H9 (cell line): ENCODE results near the gene TBC1D17. TPM values are rescaled to one million over a fixed set of nuclear protein-coding genes. Genes with fewer than 3 reads are reported as not detected.
A peak's percentile ranks its signal among the peaks of the same experiment; 100 is the strongest.

Experiments
- DNase-seq: peaks from one replicate; pipeline ENCODE4 v3.0.0-alpha.2; 2017
- H2AFZ ChIP-seq: one replicate; pipeline ENCODE4 v1.6.1; 2013; ENCODE audit warnings: mild to moderate bottlenecking, low read length, control low read depth, moderate library complexity
- H2AK5ac ChIP-seq: 2 replicates; pipeline ENCODE4 v1.6.1; 2013; ENCODE audit warnings: low read length, control low read depth, mixed read lengths; ENCODE audit not compliant: insufficient read length
- H2BK120ac ChIP-seq: one replicate; pipeline ENCODE4 v1.6.1; 2013; ENCODE audit warnings: low read depth, mild to moderate bottlenecking, low read length, control low read depth, inconsistent platforms; ENCODE audit not compliant: poor library complexity, severe bottlenecking
- H2BK12ac ChIP-seq: 2 replicates; pipeline ENCODE4 v1.6.1; 2013; ENCODE audit warnings: low read length, control low read depth, mixed read lengths, low read depth; ENCODE audit not compliant: insufficient read length
- H2BK15ac ChIP-seq: 2 replicates; pipeline ENCODE4 v1.6.1; 2013; ENCODE audit warnings: low read depth, low read length, control low read depth
- H2BK20ac ChIP-seq: one replicate; pipeline ENCODE4 v1.6.1; 2013; ENCODE audit warnings: low read depth, mild to moderate bottlenecking, low read length, control low read depth, inconsistent platforms; ENCODE audit not compliant: poor library complexity, severe bottlenecking
- H2BK5ac ChIP-seq: 2 replicates; pipeline ENCODE4 v1.6.1; 2013; ENCODE audit warnings: low read length, control low read depth, mixed read lengths; ENCODE audit not compliant: insufficient read length
- H3K14ac ChIP-seq: 2 replicates; pipeline ENCODE4 v1.6.1; 2013; ENCODE audit warnings: low read length, control low read depth; ENCODE audit not compliant: insufficient read depth
- H3K18ac ChIP-seq: 2 replicates; pipeline ENCODE4 v1.6.1; 2013; ENCODE audit warnings: low read depth, mild to moderate bottlenecking, mixed read lengths, low read length, control low read depth; ENCODE audit not compliant: insufficient read length
- H3K23ac ChIP-seq: 2 replicates; pipeline ENCODE4 v1.6.1; 2013; ENCODE audit warnings: low read length, control low read depth, mixed read lengths, low read depth; ENCODE audit not compliant: insufficient read length
- H3K23me2 ChIP-seq: 2 replicates; pipeline ENCODE4 v1.6.1; 2013; ENCODE audit warnings: low read depth, mild to moderate bottlenecking, mixed read lengths, low read length, control low read depth; ENCODE audit not compliant: insufficient read length, poor library complexity, severe bottlenecking
- H3K27ac ChIP-seq: 2 replicates; pipeline ENCODE4 v1.5.1; 2013; ENCODE audit warnings: low read length, control low read depth, mixed read lengths, low read depth; ENCODE audit not compliant: insufficient read length
- H3K27me3 ChIP-seq: 2 replicates; pipeline ENCODE4 v1.6.1; 2013; ENCODE audit warnings: low read length, control low read depth, inconsistent platforms; ENCODE audit not compliant: insufficient read depth
- H3K4ac ChIP-seq: 2 replicates; pipeline ENCODE4 v1.6.1; 2013; ENCODE audit warnings: low read depth, mild to moderate bottlenecking, control low read depth, inconsistent platforms, low read length, moderate library complexity
- H3K4me1 ChIP-seq: 2 replicates; pipeline ENCODE4 v1.6.1; 2013; ENCODE audit warnings: low read length, control low read depth, inconsistent platforms; ENCODE audit not compliant: insufficient read depth
- H3K4me2 ChIP-seq: 2 replicates; pipeline ENCODE4 v1.6.1; 2013; ENCODE audit warnings: low read length, control low read depth, mixed read lengths; ENCODE audit not compliant: insufficient read length, insufficient read depth
- H3K56ac ChIP-seq: 2 replicates; pipeline ENCODE4 v1.6.1; 2013; ENCODE audit warnings: low read depth, mild to moderate bottlenecking, mixed read lengths, low read length, control low read depth; ENCODE audit not compliant: insufficient read length
- H3K79me1 ChIP-seq: 2 replicates; pipeline ENCODE4 v1.6.1; 2013; ENCODE audit warnings: low read depth, mild to moderate bottlenecking, moderate library complexity, low read length, control low read depth, inconsistent platforms; ENCODE audit not compliant: insufficient read depth, poor library complexity, severe bottlenecking
- H3K79me2 ChIP-seq: 2 replicates; pipeline ENCODE4 v1.6.1; 2013; ENCODE audit warnings: low read length, control low read depth, inconsistent platforms; ENCODE audit not compliant: insufficient read depth
- H3K9ac ChIP-seq: 2 replicates; pipeline ENCODE4 v1.6.1; 2013; ENCODE audit warnings: low read length, control low read depth, mixed read lengths; ENCODE audit not compliant: insufficient read length; ENCODE audit errors: extremely low read depth
- H3K9me3 ChIP-seq: one replicate; pipeline ENCODE4 v1.6.1; 2013; ENCODE audit warnings: low read depth, low read length, inconsistent platforms; ENCODE audit not compliant: control insufficient read depth
- H3T11ph ChIP-seq: one replicate; pipeline ENCODE4 v1.6.1; 2013; ENCODE audit warnings: mild to moderate bottlenecking, low read length, control low read depth, inconsistent platforms
- H4K20me1 ChIP-seq: one replicate; pipeline ENCODE4 v1.6.1; 2013; ENCODE audit not compliant: control insufficient read depth, insufficient read length, insufficient read depth
- H4K5ac ChIP-seq: 2 replicates; pipeline ENCODE4 v1.6.1; 2013; ENCODE audit warnings: low read depth, mild to moderate bottlenecking, mixed read lengths, low read length, control low read depth; ENCODE audit not compliant: insufficient read length
- H4K8ac ChIP-seq: replicated peaks from 2 replicates; pipeline ENCODE4 v1.6.1; 2013; ENCODE audit warnings: low read length, control low read depth, mixed read lengths, low read depth; ENCODE audit not compliant: insufficient read length
- H4K91ac ChIP-seq: 2 replicates; pipeline ENCODE4 v1.6.1; 2013; ENCODE audit warnings: low read depth, mild to moderate bottlenecking, moderate library complexity, mixed read lengths, low read length, control low read depth; ENCODE audit not compliant: insufficient read length
- H3K27ac Mint-ChIP-seq, 3 experiments: 2 replicates in 2 of 3; 3 replicates in 1 of 3; pipeline ENCODE4 v1.8.0; 2020 to 2021; ENCODE audit warnings: mixed read lengths in 3 of 3, mild to moderate bottlenecking in 1 of 3, moderate library complexity in 1 of 3
- H3K27me3 Mint-ChIP-seq: 2 replicates; pipeline ENCODE4 v1.8.0; 2021; ENCODE audit warnings: low read depth, mild to moderate bottlenecking, moderate library complexity, mixed read lengths
- H3K36me3 Mint-ChIP-seq, 3 experiments: 2 replicates in 2 of 3; 3 replicates in 1 of 3; pipeline ENCODE4 v1.8.0; 2020 to 2021; ENCODE audit warnings: low read depth in 3 of 3, mixed read lengths in 3 of 3; ENCODE audit not compliant: insufficient read depth in 1 of 3
- H3K4me1 Mint-ChIP-seq, 2 experiments: 2 replicates each; pipeline ENCODE4 v1.8.0; 2020; ENCODE audit warnings: mixed read lengths in 2 of 2
- H3K4me3 Mint-ChIP-seq, 2 experiments: 2 replicates in 1 of 2; 3 replicates in 1 of 2; pipeline ENCODE4 v1.8.0; 2020 to 2021; ENCODE audit warnings: mild to moderate bottlenecking in 2 of 2, mixed read lengths in 2 of 2, moderate library complexity in 1 of 2
- H3K9me3 Mint-ChIP-seq, 2 experiments: 2 replicates in 1 of 2; 3 replicates in 1 of 2; pipeline ENCODE4 v1.8.0; 2020; ENCODE audit warnings: mild to moderate bottlenecking in 2 of 2, mixed read lengths in 2 of 2, moderate library complexity in 1 of 2
- WGBS: extraction: QIAGEN DNeasy Blood & Tissue Kit; methylation state at CpG from one replicate; pipeline ENCODE4 v1.1.7; 2013; ENCODE audit warnings: missing lambda C conversion rate, low lambda C conversion rate, mixed read lengths; ENCODE audit not compliant: insufficient read length; ENCODE audit errors: extremely low coverage; 5-methylcytosine and 5-hydroxymethylcytosine counted together
- total RNA-seq: library from RNA; stranded (reverse); gene quantifications from 2 replicates; pipeline ENCODE4 v1.2.1, GENCODE V29; 2021
- TF ChIP-seq, protein P1 (sequence below): fragments of 200-600 bp; sonication (generic); conservative IDR thresholded peaks from 3 replicates; pipeline ENCODE4 v1.8.0; 2021; ENCODE audit warnings: antibody characterized with exemption, mild to moderate bottlenecking

TBC1D17 gene
- total RNA-seq, 1 experiment from 2014 or later = 33.6 TPM

DNA sequence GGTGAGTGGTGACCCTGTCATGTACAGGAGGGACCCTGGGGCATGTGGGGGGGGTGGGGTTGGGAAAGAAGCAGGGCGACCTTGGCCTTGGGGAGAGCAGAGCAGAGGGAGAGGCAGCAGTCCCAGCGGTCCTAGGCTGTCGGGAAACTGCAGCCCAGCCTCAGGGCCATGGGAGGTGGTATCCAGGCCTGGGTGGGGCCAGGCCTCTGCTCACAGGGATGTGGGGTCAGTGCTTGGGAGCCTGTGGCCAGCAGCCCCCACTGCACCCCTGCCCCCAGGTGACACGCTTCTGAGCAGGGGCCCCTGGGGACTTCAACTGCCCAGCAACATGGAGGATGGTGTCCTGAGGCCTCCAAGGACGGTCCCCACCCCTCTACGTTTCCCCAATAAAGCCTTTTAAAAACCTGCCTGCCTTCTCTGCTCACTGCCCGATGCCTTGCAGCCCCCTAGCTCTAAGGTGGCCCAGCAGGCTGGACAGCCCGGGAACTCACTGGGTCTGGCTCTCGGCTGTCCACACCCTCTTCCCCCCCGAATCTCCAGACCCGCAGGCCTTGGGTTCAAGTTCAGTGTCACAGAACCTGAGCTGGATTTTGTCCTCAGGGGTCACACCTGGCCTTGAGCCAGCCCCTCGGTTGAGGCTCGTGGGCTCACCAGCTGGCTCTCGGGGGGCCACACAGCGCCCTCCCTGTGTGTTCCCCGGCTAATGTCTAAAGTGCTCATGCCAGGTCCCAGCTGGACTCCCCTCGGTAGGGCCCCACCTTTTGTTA, 17.0 kb upstream of the TBC1D17 start:
- H3K4me1 ChIP-seq = no peaks in the 10 kb centered on the region
- TF ChIP-seq, protein P1, sequence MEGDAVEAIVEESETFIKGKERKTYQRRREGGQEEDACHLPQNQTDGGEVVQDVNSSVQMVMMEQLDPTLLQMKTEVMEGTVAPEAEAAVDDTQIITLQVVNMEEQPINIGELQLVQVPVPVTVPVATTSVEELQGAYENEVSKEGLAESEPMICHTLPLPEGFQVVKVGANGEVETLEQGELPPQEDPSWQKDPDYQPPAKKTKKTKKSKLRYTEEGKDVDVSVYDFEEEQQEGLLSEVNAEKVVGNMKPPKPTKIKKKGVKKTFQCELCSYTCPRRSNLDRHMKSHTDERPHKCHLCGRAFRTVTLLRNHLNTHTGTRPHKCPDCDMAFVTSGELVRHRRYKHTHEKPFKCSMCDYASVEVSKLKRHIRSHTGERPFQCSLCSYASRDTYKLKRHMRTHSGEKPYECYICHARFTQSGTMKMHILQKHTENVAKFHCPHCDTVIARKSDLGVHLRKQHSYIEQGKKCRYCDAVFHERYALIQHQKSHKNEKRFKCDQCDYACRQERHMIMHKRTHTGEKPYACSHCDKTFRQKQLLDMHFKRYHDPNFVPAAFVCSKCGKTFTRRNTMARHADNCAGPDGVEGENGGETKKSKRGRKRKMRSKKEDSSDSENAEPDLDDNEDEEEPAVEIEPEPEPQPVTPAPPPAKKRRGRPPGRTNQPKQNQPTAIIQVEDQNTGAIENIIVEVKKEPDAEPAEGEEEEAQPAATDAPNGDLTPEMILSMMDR = no peak
- Mint-ChIP-seq H3K4me1 (peaks cover 11 to 28% of the 10 kb centered on the region in 2 experiments), H3K36me3 (peaks cover 32 to 88% (median 71%) of the 10 kb centered on the region in 3 experiments), H3K27ac (peak overlapping the region in 2 of 3 experiments; percentile 72 to 87; a peak in 6 of 7 replicates), H3K27me3 (peaks cover 3% of the 10 kb centered on the region), H3K9me3 (peaks cover 0 to 4% of the 10 kb centered on the region in 2 experiments; a peak in 1 of 5 replicates), H3K4me3 (no peak overlapping the region)
- H3K4me2 ChIP-seq = no peak overlapping the region
- no peaks in the 10 kb centered on the region for H3K23me2 ChIP-seq
- no peak overlapping the region for H3K9ac ChIP-seq
- H2AFZ ChIP-seq = no peak overlapping the region
- H2BK20ac ChIP-seq = no peak overlapping the region
- H3K9me3 ChIP-seq = no peaks in the 10 kb centered on the region
- H3K79me1 ChIP-seq = peaks cover 5% of the 10 kb centered on the region
- no CpG with 5 or more reads among the region's 17 CpGs for WGBS
- no peak overlapping the region for H2AK5ac ChIP-seq
- H3K27ac ChIP-seq = no peak overlapping the region
- H3T11ph ChIP-seq = no peak overlapping the region
- no peaks in the 10 kb centered on the region for H3K79me2 ChIP-seq
- no peak overlapping the region for H3K18ac ChIP-seq
- H3K14ac ChIP-seq = no peak overlapping the region; the same call in 1 of the 2 replicates
- H4K5ac ChIP-seq = no peak overlapping the region
- H3K27me3 ChIP-seq = no peaks in the 10 kb centered on the region
- no peak overlapping the region for H3K23ac ChIP-seq
- no peak overlapping the region for H2BK120ac ChIP-seq
- no peak for DNase-seq
- H3K56ac ChIP-seq = no peak overlapping the region
- H2BK15ac ChIP-seq = no peak overlapping the region
- no peak overlapping the region for H4K91ac ChIP-seq
- no peak overlapping the region for H2BK12ac ChIP-seq
- H4K8ac ChIP-seq = no peak overlapping the region
- H4K20me1 ChIP-seq = peaks cover 3% of the 10 kb centered on the region
- no peak overlapping the region for H2BK5ac ChIP-seq
- H3K4ac ChIP-seq = no peak overlapping the region
